Stimulated activated CD4-positive, alpha-beta T cell treated with anti-CD3 and anti-CD28 coated beads, TNF-alpha, amount 100 ng/mL, for 48 hours (primary cell): ENCODE data around the gene TIMM10.

ENCODE experiments used
- DNase-seq, 3 donors: peaks; one replicate each; pipeline ENCODE4 v3.0.0-alpha.2; 2020; ENCODE audit warnings: low read depth in 3 of 3

TIMM10 gene

GRCh38 chr11:57504511-57504910 is 26.0 kb downstream of the TIMM10 start:
- DNase-seq, result no peak

- no peak for DNase-seq
Measured at GRCh38 chr11:57502870-57503269, 27.7 kb downstream of the TIMM10 start.

GRCh38 chr11:57502376-57502775 is 28.2 kb downstream of the TIMM10 start:
- DNase-seq, result no peak

- no peak for DNase-seq
Measured at GRCh38 chr11:57501953-57502352, 28.6 kb downstream of the TIMM10 start.

- no peak for DNase-seq
Measured at GRCh38 chr11:57500926-57501325, 29.6 kb downstream of the TIMM10 start.

- DNase-seq, result no peak
Measured at GRCh38 chr11:57500515-57500914, 30.0 kb downstream of the TIMM10 start.

GRCh38 chr11:57499983-57500461 is 30.5 kb downstream of the TIMM10 start:
- no peak for DNase-seq

GRCh38 chr11:57499413-57499982 is 31.1 kb downstream of the TIMM10 start:
- DNase-seq, result peak in 2 of 3 donors; percentile 29 to 44

- DNase-seq, result no peak
Measured at GRCh38 chr11:57498540-57498939, 32.0 kb downstream of the TIMM10 start.

GRCh38 chr11:57497303-57498247 is 33.0 kb downstream of the TIMM10 start:
- no peak for DNase-seq

GRCh38 chr11:57496109-57496820 is 34.3 kb downstream of the TIMM10 start:
- no peak for DNase-seq

- peak; percentile 55 to 66 (median 57) for DNase-seq
Measured at GRCh38 chr11:57493507-57494503, 36.7 kb downstream of the TIMM10 start.

GRCh38 chr11:57491371-57492061 is 39.0 kb downstream of the TIMM10 start:
- DNase-seq, result peak in 2 of 3 donors; percentile 54 to 55

GRCh38 chr11:57490456-57491248 is 39.9 kb downstream of the TIMM10 start:
- no peak for DNase-seq

- DNase-seq, result no peak
Measured at GRCh38 chr11:57487920-57488659, 42.5 kb downstream of the TIMM10 start.

- DNase-seq, result no peak
Measured at GRCh38 chr11:57487021-57487778, 43.4 kb downstream of the TIMM10 start.

GRCh38 chr11:57485217-57485990 is 45.1 kb downstream of the TIMM10 start:
- DNase-seq, result no peak
